Chondrocyte (in vitro differentiated cells): ENCODE data around the gene ONECUT3. TPM values are rescaled to one million over a fixed set of nuclear protein-coding genes. Genes with fewer than 3 reads are reported as not detected.

ENCODE experiments used
- DNase-seq: peaks from one replicate; pipeline ENCODE4 v3.0.0; 2021; ENCODE audit warnings: mixed read lengths, low spot score
- H3K27ac Mint-ChIP-seq: one replicate; pipeline ENCODE4 v1.8.0; 2021; ENCODE audit warnings: mild to moderate bottlenecking, moderate library complexity, mixed read lengths; ENCODE audit not compliant: unreplicated experiment
- H3K27me3 Mint-ChIP-seq: 2 replicates; pipeline ENCODE4 v1.8.0; 2021; ENCODE audit warnings: low read depth, mixed read lengths
- H3K36me3 Mint-ChIP-seq: 2 replicates; pipeline ENCODE4 v1.8.0; 2021; ENCODE audit warnings: low read depth, mixed read lengths
- H3K4me1 Mint-ChIP-seq: 2 replicates; pipeline ENCODE4 v1.8.0; 2021; ENCODE audit warnings: low read depth, mild to moderate bottlenecking, mixed read lengths
- H3K4me3 Mint-ChIP-seq: one replicate; pipeline ENCODE4 v1.8.0; 2021; ENCODE audit warnings: mild to moderate bottlenecking, moderate library complexity, mixed read lengths; ENCODE audit not compliant: unreplicated experiment
- H3K9me3 Mint-ChIP-seq: 2 replicates; pipeline ENCODE4 v1.8.0; 2021; ENCODE audit warnings: low read depth, mixed read lengths
- total RNA-seq: library from RNA; stranded (reverse); gene quantifications from 3 replicates; pipeline ENCODE4 v1.2.1, GENCODE V29; 2021
- TF ChIP-seq, protein P1 (sequence below): fragments of 200-600 bp; sonication (generic); IDR thresholded peaks from 2 replicates; pipeline ENCODE4 v1.5.0; 2021; ENCODE audit warnings: antibody characterized with exemption, mild to moderate bottlenecking, moderate library complexity

Gene ONECUT3
- total RNA-seq, 1 donor from 2014 or later: not detected

DNA sequence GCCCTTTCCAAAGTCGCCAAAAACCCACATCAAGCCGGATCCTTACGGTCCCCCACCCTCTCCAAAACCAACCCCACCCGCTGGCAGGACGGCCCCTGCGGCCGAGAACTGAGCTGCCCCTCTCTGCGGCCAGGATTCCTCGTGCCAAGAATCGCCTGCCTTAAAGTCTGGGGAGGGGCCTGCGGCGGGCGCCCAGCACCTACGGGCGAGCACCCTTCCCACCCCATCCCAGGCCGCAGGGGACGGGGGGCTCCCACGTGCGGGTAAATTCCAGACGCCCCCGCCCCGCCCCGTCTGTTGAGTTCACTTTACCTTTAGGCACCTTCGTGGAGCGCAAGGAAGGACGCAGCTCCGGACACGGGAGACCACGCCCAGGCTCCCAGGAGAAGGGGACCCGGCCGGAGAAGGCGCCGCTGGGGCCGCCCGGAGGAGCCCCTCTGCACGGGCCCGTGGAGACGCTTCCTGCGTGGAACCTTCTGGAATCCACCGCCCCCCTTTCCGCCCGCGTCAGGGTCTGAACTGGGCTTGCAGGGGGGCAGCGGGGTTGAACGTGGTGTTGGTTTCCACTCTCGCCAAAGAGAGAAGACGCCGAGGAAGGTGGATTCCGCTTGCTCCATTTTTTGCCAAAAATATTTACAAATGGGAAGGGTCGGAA is 22.8 kb downstream of the ONECUT3 start:
- H3K4me1 Mint-ChIP-seq: peaks cover 5% of the 10 kb centered on the region
- H3K4me3 Mint-ChIP-seq: no peak overlapping the region
- DNase-seq: no peak
- peaks cover 5% of the 10 kb centered on the region for H3K9me3 Mint-ChIP-seq
- peaks cover 63% of the 10 kb centered on the region for H3K27me3 Mint-ChIP-seq
- no peak overlapping the region for H3K27ac Mint-ChIP-seq
- peaks cover 8% of the 10 kb centered on the region for H3K36me3 Mint-ChIP-seq
- TF ChIP-seq, protein P1, sequence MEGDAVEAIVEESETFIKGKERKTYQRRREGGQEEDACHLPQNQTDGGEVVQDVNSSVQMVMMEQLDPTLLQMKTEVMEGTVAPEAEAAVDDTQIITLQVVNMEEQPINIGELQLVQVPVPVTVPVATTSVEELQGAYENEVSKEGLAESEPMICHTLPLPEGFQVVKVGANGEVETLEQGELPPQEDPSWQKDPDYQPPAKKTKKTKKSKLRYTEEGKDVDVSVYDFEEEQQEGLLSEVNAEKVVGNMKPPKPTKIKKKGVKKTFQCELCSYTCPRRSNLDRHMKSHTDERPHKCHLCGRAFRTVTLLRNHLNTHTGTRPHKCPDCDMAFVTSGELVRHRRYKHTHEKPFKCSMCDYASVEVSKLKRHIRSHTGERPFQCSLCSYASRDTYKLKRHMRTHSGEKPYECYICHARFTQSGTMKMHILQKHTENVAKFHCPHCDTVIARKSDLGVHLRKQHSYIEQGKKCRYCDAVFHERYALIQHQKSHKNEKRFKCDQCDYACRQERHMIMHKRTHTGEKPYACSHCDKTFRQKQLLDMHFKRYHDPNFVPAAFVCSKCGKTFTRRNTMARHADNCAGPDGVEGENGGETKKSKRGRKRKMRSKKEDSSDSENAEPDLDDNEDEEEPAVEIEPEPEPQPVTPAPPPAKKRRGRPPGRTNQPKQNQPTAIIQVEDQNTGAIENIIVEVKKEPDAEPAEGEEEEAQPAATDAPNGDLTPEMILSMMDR: no peak

DNA sequence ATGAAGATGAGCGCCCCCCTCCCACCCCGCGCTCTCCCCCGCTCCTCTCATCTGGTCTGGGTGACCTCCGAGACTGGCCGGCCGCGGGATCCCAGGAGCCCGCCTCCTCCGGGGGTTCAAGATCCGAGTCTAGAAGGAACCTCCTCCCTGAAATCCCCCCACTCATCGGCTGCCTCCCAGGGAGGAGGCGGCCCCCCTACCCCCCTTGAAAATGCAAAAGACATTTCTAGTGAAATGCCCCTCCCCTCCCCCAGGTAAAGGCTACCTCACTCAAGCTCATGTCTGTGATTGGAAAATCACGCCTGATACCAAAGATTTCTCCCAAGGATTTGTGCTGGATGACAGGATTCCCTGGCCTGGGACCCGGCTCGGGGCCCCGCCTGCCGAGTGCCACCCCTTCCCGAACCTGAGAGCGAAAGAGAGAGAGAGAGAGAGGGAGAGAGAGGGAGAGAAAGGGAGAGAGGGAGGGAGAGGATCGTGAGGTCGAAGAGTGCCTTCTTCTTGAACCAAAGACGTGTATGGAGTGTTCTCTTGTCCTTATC is 23.4 kb downstream of the ONECUT3 start:
- Mint-ChIP-seq H3K4me3 (no peak overlapping the region), H3K9me3 (no peaks in the 10 kb centered on the region), H3K4me1 (peaks cover 5% of the 10 kb centered on the region), H3K27me3 (peaks cover 64% of the 10 kb centered on the region), H3K36me3 (peaks cover 6% of the 10 kb centered on the region), H3K27ac (no peak overlapping the region)
- TF ChIP-seq, protein P1: no peak
- DNase-seq: no peak

GRCh38 chr19:1777149-1777548 is 23.8 kb downstream of the ONECUT3 start:
- no peak overlapping the region for H3K4me3 Mint-ChIP-seq
- peaks cover 64% of the 10 kb centered on the region for H3K27me3 Mint-ChIP-seq
- no peaks in the 10 kb centered on the region for H3K9me3 Mint-ChIP-seq

DNA sequence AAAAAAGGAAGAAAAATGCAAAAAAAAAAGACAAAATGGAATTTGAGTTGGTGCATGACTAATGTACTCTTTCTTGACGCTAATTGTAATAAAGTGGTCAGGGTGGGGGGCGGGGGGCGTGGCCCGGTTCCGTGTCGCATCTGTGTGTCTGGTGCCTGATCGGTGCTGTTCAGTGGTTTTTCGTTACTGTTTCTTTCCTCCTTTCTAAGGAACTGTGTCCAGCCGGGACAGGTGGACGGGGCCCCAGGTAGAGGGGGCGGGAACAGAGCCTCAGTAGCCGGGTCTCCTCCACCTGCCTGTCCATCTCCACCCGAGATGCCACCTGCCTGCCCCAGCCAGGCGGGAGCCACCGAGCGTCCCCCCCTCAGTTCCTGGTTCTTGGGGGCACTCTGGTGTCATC is 26.3 kb downstream of the ONECUT3 start:
- TF ChIP-seq, protein P1: no peak
- H3K36me3 Mint-ChIP-seq: peaks cover 3% of the 10 kb centered on the region
- no peak for DNase-seq
- H3K9me3 Mint-ChIP-seq: no peaks in the 10 kb centered on the region
- no peak overlapping the region for H3K27ac Mint-ChIP-seq
- H3K4me3 Mint-ChIP-seq: no peak overlapping the region
- peaks cover 57% of the 10 kb centered on the region for H3K27me3 Mint-ChIP-seq
- H3K4me1 Mint-ChIP-seq: peaks cover 5% of the 10 kb centered on the region

More at GRCh38 chr19:1777149-1777548, 23.8 kb downstream of the ONECUT3 start:
- DNase-seq: no peak
- H3K4me1 Mint-ChIP-seq: peaks cover 5% of the 10 kb centered on the region
- H3K27ac Mint-ChIP-seq: no peak overlapping the region
- TF ChIP-seq, protein P1: no peak
- peaks cover 6% of the 10 kb centered on the region for H3K36me3 Mint-ChIP-seq

DNA sequence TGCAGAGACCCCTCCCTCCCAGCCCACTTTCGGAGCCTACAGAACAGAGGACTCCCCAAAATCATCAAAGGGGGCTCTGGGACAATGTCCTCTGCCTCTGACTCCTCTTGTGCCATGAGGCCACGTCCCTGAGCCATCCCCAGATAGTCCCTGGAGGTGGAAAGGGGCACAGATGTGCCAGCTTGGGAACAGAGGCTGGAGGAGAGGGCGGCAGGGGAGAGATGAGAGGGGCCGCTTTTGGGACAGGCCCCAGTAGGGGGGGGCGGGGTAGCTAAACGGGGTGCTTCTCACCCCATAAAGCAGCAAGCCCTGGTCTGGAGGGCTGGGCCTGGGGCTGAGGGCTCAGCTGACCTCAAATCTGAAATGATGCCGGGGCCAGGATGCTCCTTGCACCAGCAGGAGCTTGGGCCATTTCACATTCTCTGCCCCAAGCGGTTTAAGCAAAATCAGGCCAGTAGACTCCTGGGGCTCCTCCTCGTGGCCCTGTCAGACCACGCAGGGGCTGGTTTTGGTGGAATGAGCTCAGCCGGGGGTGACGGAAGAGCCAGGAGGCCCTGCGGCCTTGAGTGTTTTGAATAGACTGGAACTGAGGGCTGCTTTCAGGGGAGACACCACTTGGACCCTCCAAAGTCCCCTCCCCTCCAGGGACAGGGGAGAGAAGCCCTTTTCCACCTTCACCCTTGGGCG is 27.1 kb downstream of the ONECUT3 start:
- no peaks in the 10 kb centered on the region for H3K9me3 Mint-ChIP-seq

More for the DNA sequence above, 27.1 kb downstream of the ONECUT3 start:
- TF ChIP-seq, protein P1: peak; percentile 35
- DNase-seq: no peak
- H3K27ac Mint-ChIP-seq: no peak overlapping the region
- H3K4me1 Mint-ChIP-seq: peaks cover 5% of the 10 kb centered on the region
- peaks cover 3% of the 10 kb centered on the region for H3K36me3 Mint-ChIP-seq
- H3K27me3 Mint-ChIP-seq: peaks cover 54% of the 10 kb centered on the region
- no peak overlapping the region for H3K4me3 Mint-ChIP-seq
